C4-2B (cell line): ENCODE results near the gene BANF1.

Source experiments
- ZFX ChIP-seq: fragments of 450-650 bp; IDR thresholded peaks from 2 replicates; pipeline ENCODE4 v1.6.1; 2017
- TF ChIP-seq, protein P1 (sequence below): fragments of 450-650 bp; conservative IDR thresholded peaks from 2 replicates; pipeline ENCODE4 v1.5.1; 2017; ENCODE audit warnings: mild to moderate bottlenecking

DNA sequence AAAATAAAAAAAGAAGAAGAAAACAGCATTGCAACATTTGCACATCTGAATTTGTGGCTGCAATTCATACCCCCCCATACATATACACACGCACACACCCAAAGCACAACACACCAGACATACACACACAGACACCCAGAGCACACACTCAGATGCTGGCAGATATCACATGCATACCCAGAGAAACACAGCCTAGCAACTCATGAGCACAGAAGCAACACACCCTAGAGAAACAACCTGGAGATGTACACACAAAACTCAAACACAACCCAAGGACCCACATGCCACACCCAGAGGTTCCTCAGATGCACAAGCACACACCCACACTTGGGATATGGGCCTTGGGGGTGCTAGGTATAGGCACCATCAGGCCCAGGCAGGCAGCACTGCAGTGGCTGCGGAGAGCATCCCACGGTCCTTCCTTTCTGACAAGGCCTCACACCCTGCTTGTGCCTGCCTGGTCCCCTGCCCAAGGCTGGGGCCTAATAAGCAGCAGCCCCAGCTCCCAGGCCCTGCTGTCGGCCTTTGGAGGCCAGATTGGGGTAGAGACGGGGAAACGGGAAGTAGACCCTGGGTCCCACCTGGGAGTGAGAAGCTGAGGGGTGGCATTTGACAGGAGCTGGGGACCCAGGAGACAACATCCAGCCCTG lies 12.6 kb downstream of the BANF1 start:
- TF ChIP-seq, protein P1, sequence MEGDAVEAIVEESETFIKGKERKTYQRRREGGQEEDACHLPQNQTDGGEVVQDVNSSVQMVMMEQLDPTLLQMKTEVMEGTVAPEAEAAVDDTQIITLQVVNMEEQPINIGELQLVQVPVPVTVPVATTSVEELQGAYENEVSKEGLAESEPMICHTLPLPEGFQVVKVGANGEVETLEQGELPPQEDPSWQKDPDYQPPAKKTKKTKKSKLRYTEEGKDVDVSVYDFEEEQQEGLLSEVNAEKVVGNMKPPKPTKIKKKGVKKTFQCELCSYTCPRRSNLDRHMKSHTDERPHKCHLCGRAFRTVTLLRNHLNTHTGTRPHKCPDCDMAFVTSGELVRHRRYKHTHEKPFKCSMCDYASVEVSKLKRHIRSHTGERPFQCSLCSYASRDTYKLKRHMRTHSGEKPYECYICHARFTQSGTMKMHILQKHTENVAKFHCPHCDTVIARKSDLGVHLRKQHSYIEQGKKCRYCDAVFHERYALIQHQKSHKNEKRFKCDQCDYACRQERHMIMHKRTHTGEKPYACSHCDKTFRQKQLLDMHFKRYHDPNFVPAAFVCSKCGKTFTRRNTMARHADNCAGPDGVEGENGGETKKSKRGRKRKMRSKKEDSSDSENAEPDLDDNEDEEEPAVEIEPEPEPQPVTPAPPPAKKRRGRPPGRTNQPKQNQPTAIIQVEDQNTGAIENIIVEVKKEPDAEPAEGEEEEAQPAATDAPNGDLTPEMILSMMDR, result no peak
- TF ChIP-seq ZFX, result no peak
